Aorta (tissue), 5 donors: Measurements from ENCODE around the gene CASP5. TPM values are rescaled to one million over a fixed set of nuclear protein-coding genes. Genes with fewer than 3 reads are reported as not detected.

Experiments
- ATAC-seq: fragments of 200-7000 bp; cut with Tn5 transposase; one replicate; pipeline ENCODE4 v1.9.1; 2022; ENCODE audit warnings: moderate library complexity; ENCODE audit not compliant: low FRiP score
- DNase-seq, 2 donors: peaks; one replicate each; pipeline ENCODE4 v3.0.0-alpha.2; 2020
- H3K27ac ChIP-seq, 2 donors: one replicate each; pipeline ENCODE4 v1.5.1; 2013; ENCODE audit warnings: low read length in 2 of 2, mild to moderate bottlenecking in 2 of 2, moderate library complexity in 2 of 2, control low read depth in 1 of 2, inconsistent platforms in 1 of 2, low read depth in 1 of 2
- H3K27me3 ChIP-seq, 2 donors: one replicate each; pipeline ENCODE4 v1.6.1; 2013; ENCODE audit warnings: control low read depth in 1 of 2, low read length in 1 of 2, mild to moderate bottlenecking in 1 of 2, moderate library complexity in 1 of 2; ENCODE audit not compliant: insufficient read depth in 2 of 2, control insufficient read depth in 1 of 2
- H3K36me3 ChIP-seq, 2 donors: one replicate each; pipeline ENCODE4 v1.6.1; 2013; ENCODE audit warnings: control low read depth in 1 of 2, low read length in 1 of 2, mild to moderate bottlenecking in 1 of 2; ENCODE audit not compliant: insufficient read depth in 2 of 2, control insufficient read depth in 1 of 2
- H3K4me1 ChIP-seq, 2 donors: one replicate each; pipeline ENCODE4 v1.6.1; 2013; ENCODE audit warnings: low read length in 2 of 2, control low read depth in 1 of 2, mild to moderate bottlenecking in 1 of 2, moderate library complexity in 1 of 2; ENCODE audit not compliant: insufficient read depth in 2 of 2, control insufficient read depth in 1 of 2
- H3K4me3 ChIP-seq, 2 donors: one replicate each; pipeline ENCODE4 v1.5.1; 2013; ENCODE audit warnings: low read length in 2 of 2, control low read depth in 1 of 2, mild to moderate bottlenecking in 1 of 2
- H3K9me3 ChIP-seq: one replicate; pipeline ENCODE4 v1.6.1; 2013; ENCODE audit warnings: mild to moderate bottlenecking, low read length; ENCODE audit not compliant: control insufficient read depth
- WGBS, 2 donors: extraction: QIAGEN DNeasy Blood & Tissue Kit; methylation state at CpG; one replicate each; pipeline ENCODE4 v1.1.7; 2013; 5-methylcytosine and 5-hydroxymethylcytosine counted together
- intact Hi-C, 2 donors: fragments of 100-400 bp; cut with DNase I; formaldehyde crosslinking; loops; one replicate each; pipeline versions ENCODE4 v1.14.2 to v1.15.0; 2022
- polyA plus RNA-seq, 2 donors: library from polyadenylated mRNA; stranded (reverse); fragments of 200-250 nt; gene quantifications; one replicate each; pipeline ENCODE4 v1.2.3, GENCODE V29; 2013
- total RNA-seq, 2 donors: library from RNA; stranded (reverse); fragmentation: NEBNext Ultra II Directional; extraction: Animal tissue kit (Norgen Biotek cat#: 25700); gene quantifications; one replicate each; pipeline ENCODE4 v1.2.1, GENCODE V29; 2021
- donor health status: healthy with polysubstance abuse.
- donor health status: Bipolar disorder and iron deficiency.
- donor health status: DM: no; HTN: no; CAD: no.
- donor health status: DM: no; HTN: no; CAD: no.
- donor health status: DM: yes; HTN: yes; CAD: no.

CASP5 gene
- total and polyA plus RNA-seq, 4 donors = 0.88 to 2.0 (median 0.88) TPM; not detected in 1

GRCh38 chr11:104967534-104968354, 55.2 kb downstream of the CASP5 start:
- no peaks in the 10 kb centered on the region for H3K9me3 ChIP-seq
- H3K27ac ChIP-seq = peak overlapping the region; percentile 67 to 68
- intact Hi-C loops = loop anchor here in 1 of 2 donors (5.0 kb wide), 1 partner anchor 70 kb away; the partner anchor contains the start of gene CASP12
- DNase-seq (no peak), ATAC-seq (no peak)
- no peaks in the 10 kb centered on the region for H3K36me3 ChIP-seq
- peak overlapping the region; percentile 97 to 100 for H3K4me3 ChIP-seq
- peaks cover 3% of the 10 kb centered on the region in 2 donors for H3K4me1 ChIP-seq
- no peaks in the 10 kb centered on the region for H3K27me3 ChIP-seq
- WGBS, 2 donors = 29 to 30% methylated on average over 11 of the region's 11 CpGs

- Histone ChIP-seq H3K27ac (no peak overlapping the region), H3K27me3 (no peaks in the 10 kb centered on the region), H3K36me3 (no peaks in the 10 kb centered on the region), H3K9me3 (no peaks in the 10 kb centered on the region), H3K4me3 (no peak overlapping the region), H3K4me1 (peaks cover 3% of the 10 kb centered on the region in 2 donors)
- intact Hi-C loops = loop anchor here in 1 of 2 donors (5.0 kb wide), 1 partner anchor 68 kb away; the partner anchor contains the start of gene CASP12
- DNase-seq (no peak), ATAC-seq (no peak)
- WGBS, 2 donors = 80 to 85% methylated on average over 5 of the region's 5 CpGs
These were observed 57.2 kb downstream of the CASP5 start for GRCh38 chr11:104965735-104966134.

DNA sequence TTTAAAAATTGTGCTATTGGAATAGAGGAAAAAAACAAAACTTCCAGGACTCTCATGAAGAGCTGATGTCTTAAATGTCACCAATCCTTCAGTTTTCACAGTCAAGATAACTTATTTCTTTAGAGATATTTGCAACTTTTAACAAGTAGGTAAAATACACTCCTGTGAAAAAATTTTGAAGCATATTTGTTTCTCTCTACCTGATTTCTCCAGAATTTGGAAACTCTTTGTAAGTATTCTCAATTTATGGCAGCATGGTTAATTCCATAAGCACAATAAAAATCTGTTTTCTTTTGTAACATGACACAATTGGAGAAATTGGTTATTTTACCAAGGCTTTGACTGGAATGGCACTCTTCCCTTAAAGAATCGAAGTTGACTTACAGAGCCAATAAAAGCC, 58.7 kb downstream of the CASP5 start:
- DNase-seq = no peak
- Histone ChIP-seq H3K4me1 (peaks cover 3% of the 10 kb centered on the region in 2 donors), H3K36me3 (no peaks in the 10 kb centered on the region), H3K4me3 (no peak overlapping the region), H3K27me3 (no peaks in the 10 kb centered on the region), H3K27ac (no peak overlapping the region), H3K9me3 (no peaks in the 10 kb centered on the region)
- no peak for ATAC-seq
- 91 to 98% methylated on average over 1 of the region's 1 CpG for WGBS, 2 donors
- intact Hi-C loops = no loop called here

- ATAC-seq (no peak), DNase-seq (no peak)
- no peaks in the 10 kb centered on the region for H3K36me3 ChIP-seq
- WGBS, 2 donors = 93 to 94% methylated on average over 3 of the region's 3 CpGs
- H3K27me3 ChIP-seq = no peaks in the 10 kb centered on the region
- no peak overlapping the region for H3K27ac ChIP-seq
- no peaks in the 10 kb centered on the region for H3K9me3 ChIP-seq
- intact Hi-C loops = no loop called here
- no peak overlapping the region for H3K4me3 ChIP-seq
- peaks cover 3% of the 10 kb centered on the region in 2 donors for H3K4me1 ChIP-seq
These were observed 60.1 kb downstream of the CASP5 start for GRCh38 chr11:104962852-104963251.

DNA sequence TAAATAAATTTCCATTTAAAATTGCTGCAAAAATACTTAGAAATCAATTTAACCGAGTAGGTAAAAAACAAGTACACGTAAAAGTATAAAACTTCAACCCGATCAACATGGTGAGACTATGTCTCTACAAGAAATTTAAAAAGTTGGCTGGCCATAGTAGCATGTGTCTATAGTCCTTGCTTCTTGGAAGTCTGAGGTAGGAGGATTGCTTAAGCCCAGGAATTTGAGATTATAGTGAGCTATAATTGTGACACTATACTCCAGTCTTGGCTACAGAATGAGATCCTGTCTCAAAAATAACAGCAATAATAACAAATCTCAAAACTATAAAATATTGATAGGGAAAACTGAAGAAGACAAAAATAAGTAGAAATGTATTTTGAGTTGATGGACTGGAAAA, 65.7 kb downstream of the CASP5 start:
- no peak overlapping the region for H3K27ac ChIP-seq
- H3K4me1 ChIP-seq = no peaks in the 10 kb centered on the region
- ATAC-seq (no peak), DNase-seq (no peak)
- 96 to 98% methylated on average over 3 of the region's 3 CpGs for WGBS, 2 donors
- intact Hi-C loops = no loop called here
- H3K36me3 ChIP-seq = peaks cover 0 to 9% of the 10 kb centered on the region in 2 donors
- no peak overlapping the region for H3K4me3 ChIP-seq
- no peaks in the 10 kb centered on the region for H3K27me3 ChIP-seq
- no peaks in the 10 kb centered on the region for H3K9me3 ChIP-seq

DNA sequence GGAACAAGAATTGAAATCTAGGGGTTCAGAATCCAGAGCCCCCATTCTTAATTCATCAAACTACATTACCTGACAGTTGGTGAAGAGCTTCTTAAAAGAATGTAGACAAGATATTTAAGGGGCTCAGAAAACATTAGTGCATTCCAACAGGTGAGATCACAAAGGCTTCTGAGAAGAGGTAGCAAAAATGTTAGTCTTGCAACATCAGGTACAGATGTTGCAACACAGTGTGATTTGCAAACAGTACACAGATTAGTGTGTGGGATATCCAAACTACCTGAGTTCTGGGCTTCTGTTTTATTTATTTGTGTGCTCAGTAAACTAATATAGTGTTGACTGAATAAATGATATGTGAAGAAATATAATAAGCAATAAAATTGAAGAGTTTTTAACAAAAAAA, 66.4 kb downstream of the CASP5 start:
- Histone ChIP-seq H3K4me3 (no peak overlapping the region), H3K27me3 (no peaks in the 10 kb centered on the region), H3K27ac (no peak overlapping the region), H3K9me3 (no peaks in the 10 kb centered on the region), H3K4me1 (no peaks in the 10 kb centered on the region), H3K36me3 (peaks cover 0 to 9% of the 10 kb centered on the region in 2 donors)
- intact Hi-C loops = no loop called here
- no peak for ATAC-seq
- no peak for DNase-seq

DNA sequence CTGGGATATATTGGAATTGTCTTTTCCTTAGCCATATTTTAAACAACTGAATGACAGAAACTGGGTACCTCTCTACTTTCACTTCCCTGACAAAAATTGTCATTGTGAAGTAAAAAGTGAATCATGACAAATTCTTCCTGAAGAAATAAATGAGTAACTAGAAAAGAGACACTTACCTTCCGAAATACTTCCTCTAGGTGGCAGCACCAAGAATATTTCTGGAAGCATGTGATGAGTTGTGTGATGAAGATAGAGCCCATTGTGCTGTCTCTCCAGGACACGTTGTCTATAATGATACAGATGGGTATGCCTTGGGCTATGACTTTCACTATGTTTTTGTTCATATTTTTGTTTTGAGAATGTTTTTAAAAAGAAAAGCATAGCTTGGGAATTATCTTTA, 76.1 kb downstream of the CASP5 start:
- H3K4me1 ChIP-seq = no peaks in the 10 kb centered on the region
- DNase-seq = no peak
- intact Hi-C loops = no loop called here
- H3K27me3 ChIP-seq = no peaks in the 10 kb centered on the region
- H3K36me3 ChIP-seq = peaks cover 12 to 16% of the 10 kb centered on the region in 2 donors
- ATAC-seq = no peak
- no peak overlapping the region for H3K4me3 ChIP-seq
- H3K27ac ChIP-seq = no peak overlapping the region
- 27 to 31% methylated on average over 2 of the region's 2 CpGs for WGBS, 2 donors
- H3K9me3 ChIP-seq = no peaks in the 10 kb centered on the region
